ACC112 (cell line): ENCODE results near the gene ATP2C2.

Experiments
- H2AFZ ChIP-seq: fragments of 200-600 bp; sonication (generic); one replicate; pipeline ENCODE4 v1.6.0; 2017; ENCODE audit warnings: antibody characterized with exemption, low read length; ENCODE audit not compliant: unreplicated experiment
- H3K27ac ChIP-seq: fragments of 200-600 bp; sonication (generic); 2 replicates; pipeline ENCODE4 v1.5.1; 2014; ENCODE audit warnings: low read depth, mild to moderate bottlenecking, antibody characterized with exemption, low read length, moderate library complexity
- H3K27me3 ChIP-seq: fragments of 200-600 bp; sonication (generic); 2 replicates; pipeline ENCODE4 v1.6.1; 2014; ENCODE audit warnings: mild to moderate bottlenecking, antibody characterized with exemption, low read length, moderate library complexity, mixed read lengths; ENCODE audit not compliant: insufficient read depth
- H3K36me3 ChIP-seq: fragments of 200-600 bp; sonication (generic); 2 replicates; pipeline ENCODE4 v1.6.1; 2016; ENCODE audit warnings: mild to moderate bottlenecking, antibody characterized with exemption, low read length, moderate library complexity, mixed read lengths; ENCODE audit not compliant: insufficient read depth
- H3K4me1 ChIP-seq: fragments of 200-600 bp; sonication (generic); one replicate; pipeline ENCODE4 v1.6.1; 2016; ENCODE audit warnings: low read length, mixed read lengths; ENCODE audit not compliant: insufficient read depth, unreplicated experiment, control insufficient read depth
- H3K4me3 ChIP-seq: fragments of 200-600 bp; sonication (generic); 2 replicates; pipeline ENCODE4 v1.5.1; 2014; ENCODE audit warnings: mild to moderate bottlenecking, low read depth, low read length
- H3K79me2 ChIP-seq: fragments of 200-600 bp; sonication (generic); one replicate; pipeline ENCODE4 v1.6.0; 2016; ENCODE audit warnings: low read length; ENCODE audit not compliant: control insufficient read depth, unreplicated experiment, insufficient read depth

The ATP2C2 gene

GRCh38 chr16:84367297-84367680 lies 1.0 kb upstream of the ATP2C2 start:
- H3K27me3 ChIP-seq, result peaks cover 64% of the 10 kb centered on the region
- no peak overlapping the region for H2AFZ ChIP-seq
- no peaks in the 10 kb centered on the region for H3K36me3 ChIP-seq
- H3K79me2 ChIP-seq, result no peaks in the 10 kb centered on the region
- H3K4me1 ChIP-seq, result no peaks in the 10 kb centered on the region
- H3K27ac ChIP-seq, result no peak overlapping the region
- H3K4me3 ChIP-seq, result no peak overlapping the region

- Histone ChIP-seq H3K27me3 (peaks cover 62% of the 10 kb centered on the region), H3K4me3 (no peak overlapping the region), H3K27ac (no peak overlapping the region), H3K79me2 (no peaks in the 10 kb centered on the region), H2AFZ (no peak overlapping the region), H3K36me3 (no peaks in the 10 kb centered on the region), H3K4me1 (no peaks in the 10 kb centered on the region)
These were observed 509 bp upstream of the ATP2C2 start for GRCh38 chr16:84367750-84368307.

- Histone ChIP-seq H3K79me2 (no peaks in the 10 kb centered on the region), H3K27me3 (peaks cover 66% of the 10 kb centered on the region), H3K27ac (no peak overlapping the region), H2AFZ (no peak overlapping the region), H3K4me3 (no peak overlapping the region), H3K4me1 (no peaks in the 10 kb centered on the region), H3K36me3 (no peaks in the 10 kb centered on the region)
These were observed 767 bp downstream of the ATP2C2 start for GRCh38 chr16:84369105-84369504.

GRCh38 chr16:84369938-84370627 lies 1.7 kb downstream of the ATP2C2 start:
- Histone ChIP-seq H3K79me2 (no peaks in the 10 kb centered on the region), H3K27ac (no peak overlapping the region), H3K4me1 (no peaks in the 10 kb centered on the region), H2AFZ (no peak overlapping the region), H3K27me3 (peaks cover 76% of the 10 kb centered on the region), H3K4me3 (no peak overlapping the region), H3K36me3 (no peaks in the 10 kb centered on the region)

- H3K27me3 ChIP-seq, result peaks cover 82% of the 10 kb centered on the region
- H3K36me3 ChIP-seq, result no peaks in the 10 kb centered on the region
- H3K4me3 ChIP-seq, result no peak overlapping the region
- H3K4me1 ChIP-seq, result no peaks in the 10 kb centered on the region
- no peaks in the 10 kb centered on the region for H3K79me2 ChIP-seq
- no peak overlapping the region for H3K27ac ChIP-seq
- no peak overlapping the region for H2AFZ ChIP-seq
These were observed 2.6 kb downstream of the ATP2C2 start for GRCh38 chr16:84370723-84371552.

GRCh38 chr16:84371553-84371865 lies 3.2 kb downstream of the ATP2C2 start:
- Histone ChIP-seq H3K4me3 (no peak overlapping the region), H3K79me2 (no peaks in the 10 kb centered on the region), H3K36me3 (no peaks in the 10 kb centered on the region), H2AFZ (no peak overlapping the region), H3K4me1 (no peaks in the 10 kb centered on the region), H3K27ac (no peak overlapping the region), H3K27me3 (peaks cover 83% of the 10 kb centered on the region)

GRCh38 chr16:84373907-84374489 lies 5.7 kb downstream of the ATP2C2 start:
- Histone ChIP-seq H3K36me3 (no peaks in the 10 kb centered on the region), H3K27me3 (peaks cover 80% of the 10 kb centered on the region), H3K27ac (no peak overlapping the region), H3K4me3 (no peak overlapping the region), H3K79me2 (no peaks in the 10 kb centered on the region), H2AFZ (no peak overlapping the region), H3K4me1 (no peaks in the 10 kb centered on the region)

- H3K27ac ChIP-seq, result no peak overlapping the region
- H3K36me3 ChIP-seq, result no peaks in the 10 kb centered on the region
- H3K27me3 ChIP-seq, result peaks cover 62% of the 10 kb centered on the region
- no peak overlapping the region for H2AFZ ChIP-seq
- no peaks in the 10 kb centered on the region for H3K4me1 ChIP-seq
- H3K4me3 ChIP-seq, result no peak overlapping the region
- H3K79me2 ChIP-seq, result no peaks in the 10 kb centered on the region
These were observed 9.8 kb downstream of the ATP2C2 start for GRCh38 chr16:84378099-84378498.

GRCh38 chr16:84378567-84378966 lies 10.2 kb downstream of the ATP2C2 start:
- H3K27ac ChIP-seq, result no peak overlapping the region
- peaks cover 66% of the 10 kb centered on the region for H3K27me3 ChIP-seq

GRCh38 chr16:84379008-84379708 lies 10.8 kb downstream of the ATP2C2 start:
- H3K36me3 ChIP-seq, result no peaks in the 10 kb centered on the region
- no peak overlapping the region for H3K4me3 ChIP-seq
- no peaks in the 10 kb centered on the region for H3K4me1 ChIP-seq
- peaks cover 65% of the 10 kb centered on the region for H3K27me3 ChIP-seq
- H2AFZ ChIP-seq, result no peak overlapping the region
- no peaks in the 10 kb centered on the region for H3K79me2 ChIP-seq
- no peak overlapping the region for H3K27ac ChIP-seq

More at GRCh38 chr16:84378567-84378966, 10.2 kb downstream of the ATP2C2 start:
- Histone ChIP-seq H3K36me3 (no peaks in the 10 kb centered on the region), H3K4me1 (no peaks in the 10 kb centered on the region), H3K79me2 (no peaks in the 10 kb centered on the region), H2AFZ (no peak overlapping the region), H3K4me3 (no peak overlapping the region)
